Measurements from ENCODE around the gene IFITM10. TPM values are rescaled to one million over a fixed set of nuclear protein-coding genes. Genes with fewer than 3 reads are reported as not detected.

Gene IFITM10
- total RNA-seq, 2 donors from 2014 or later: 27.2 to 28.6 TPM

- no peak for TF ChIP-seq CTCF (IDR thresholded peaks at IDR 0.05)
- DNase-seq (ENCODE audit: low spot score) (no peak), ATAC-seq (ENCODE audit: insufficient number of reproducible peaks, low FRiP score, low read depth) (no peak)
- H3K27ac ChIP-seq: no peak overlapping the region
- H3K4me1 ChIP-seq (ENCODE audit: control insufficient read depth in 1 of 2, low read depth in 2 of 2): peaks cover 0 to 19% of the 10 kb centered on the region in 2 donors
- no peak overlapping the region for H3K4me3 ChIP-seq
- no peaks in the 10 kb centered on the region for H3K36me3 ChIP-seq
- no peaks in the 10 kb centered on the region for H3K27me3 ChIP-seq (replicated peaks; ENCODE audit: insufficient read depth)
- H3K9me3 ChIP-seq: no peaks in the 10 kb centered on the region
Observed at GRCh38 chr11:1714908-1715885, 35.2 kb downstream of the IFITM10 start.

- no peaks in the 10 kb centered on the region for H3K9me3 ChIP-seq
- H3K27me3 ChIP-seq (replicated peaks; ENCODE audit: insufficient read depth): no peaks in the 10 kb centered on the region
- H3K4me1 ChIP-seq (ENCODE audit: control insufficient read depth in 1 of 2, low read depth in 2 of 2): peaks cover 0 to 11% of the 10 kb centered on the region in 2 donors
- TF ChIP-seq CTCF (IDR thresholded peaks at IDR 0.05): no peak
- H3K27ac ChIP-seq: no peak overlapping the region
- no peaks in the 10 kb centered on the region for H3K36me3 ChIP-seq
- no peak overlapping the region for H3K4me3 ChIP-seq
- DNase-seq (ENCODE audit: low spot score): no peak
- ATAC-seq (ENCODE audit: insufficient number of reproducible peaks, low FRiP score, low read depth): no peak
Observed at GRCh38 chr11:1708716-1709115, 41.7 kb downstream of the IFITM10 start.

- no peak for DNase-seq (ENCODE audit: low spot score)
- no peak for TF ChIP-seq CTCF (IDR thresholded peaks at IDR 0.05)
- Histone ChIP-seq H3K27me3 (replicated peaks; ENCODE audit: insufficient read depth) (no peaks in the 10 kb centered on the region), H3K36me3 (no peaks in the 10 kb centered on the region), H3K4me1 (ENCODE audit: control insufficient read depth in 1 of 2, low read depth in 2 of 2) (peaks cover 0 to 11% of the 10 kb centered on the region in 2 donors), H3K27ac (no peak overlapping the region), H3K9me3 (no peaks in the 10 kb centered on the region), H3K4me3 (no peak overlapping the region)
- ATAC-seq (ENCODE audit: insufficient number of reproducible peaks, low FRiP score, low read depth): no peak
Observed at GRCh38 chr11:1707751-1708150, 42.6 kb downstream of the IFITM10 start.

- Histone ChIP-seq H3K9me3 (no peaks in the 10 kb centered on the region), H3K4me1 (ENCODE audit: control insufficient read depth in 1 of 2, low read depth in 2 of 2) (peaks cover 0 to 11% of the 10 kb centered on the region in 2 donors), H3K27me3 (replicated peaks; ENCODE audit: insufficient read depth) (no peaks in the 10 kb centered on the region), H3K27ac (no peak overlapping the region), H3K4me3 (no peak overlapping the region), H3K36me3 (no peaks in the 10 kb centered on the region)
- TF ChIP-seq CTCF (IDR thresholded peaks at IDR 0.05): no peak
- DNase-seq (ENCODE audit: low spot score) (no peak), ATAC-seq (ENCODE audit: insufficient number of reproducible peaks, low FRiP score, low read depth) (no peak)
Observed at GRCh38 chr11:1706634-1707400, 43.6 kb downstream of the IFITM10 start.
